Measurements from ENCODE around the gene PLAC8L1.

Gene PLAC8L1

GRCh38 chr5:146042628-146043279 is 62.6 kb downstream of the PLAC8L1 start:
- no peak for DNase-seq (ENCODE audit: low read depth)

DNA sequence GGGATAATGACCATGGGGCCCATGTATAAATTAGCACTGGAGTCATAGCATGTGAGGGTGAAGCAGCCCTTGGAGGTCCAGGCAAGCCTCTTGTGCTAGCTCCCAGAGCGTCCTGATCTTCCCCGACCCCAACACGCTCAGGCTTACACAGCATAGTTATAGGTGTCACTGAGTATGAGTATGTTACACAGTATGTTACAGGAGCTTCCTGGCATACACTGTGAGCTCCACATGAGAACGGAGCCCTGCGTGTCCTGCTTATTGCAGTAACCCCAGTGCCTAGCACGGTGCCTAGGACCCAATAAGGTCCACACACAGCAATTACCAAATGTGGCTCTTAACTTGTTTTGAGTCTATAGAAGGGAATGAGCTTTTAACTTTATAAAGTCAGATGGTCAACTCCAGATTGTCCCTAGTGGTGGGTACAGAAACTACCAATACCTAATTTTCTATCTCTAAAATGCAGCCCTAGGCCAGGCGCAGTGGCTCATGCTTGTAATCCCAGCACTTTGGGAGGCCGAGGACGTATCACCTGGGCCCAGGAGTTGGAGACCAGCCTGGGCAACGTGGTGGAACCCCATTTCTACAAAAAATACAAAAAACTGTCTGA is 64.1 kb downstream of the PLAC8L1 start:
- no peak for DNase-seq (ENCODE audit: low read depth)

DNA sequence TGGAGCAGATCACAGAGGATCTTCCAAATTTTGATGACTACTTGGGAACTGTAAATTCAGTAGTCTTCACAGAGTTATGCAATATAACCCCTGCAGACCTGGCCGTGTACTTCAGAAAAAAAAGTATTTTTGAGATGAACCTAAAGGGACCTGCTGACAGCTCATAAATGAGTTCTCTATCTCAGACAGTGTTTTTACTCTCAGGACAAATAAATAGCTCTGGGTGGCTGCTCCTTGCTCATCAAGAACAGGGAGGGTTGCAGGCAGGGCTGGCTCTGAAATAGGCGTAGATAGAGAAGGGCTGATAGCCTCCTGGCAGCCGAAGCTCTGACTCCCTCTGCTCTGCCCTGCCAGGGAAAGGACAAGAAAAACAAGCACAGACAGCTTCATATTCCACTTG is 64.8 kb downstream of the PLAC8L1 start:
- no peak for DNase-seq (ENCODE audit: low read depth)

- DNase-seq (ENCODE audit: low read depth) = no peak
Measured at GRCh38 chr5:146039420-146039819, 66.0 kb downstream of the PLAC8L1 start.

- no peak for DNase-seq (ENCODE audit: low read depth)
Measured at GRCh38 chr5:146034605-146035004, 70.8 kb downstream of the PLAC8L1 start.
